HG03025 (cell line): ENCODE data around the gene KDM3A.

ENCODE experiments used
- ATAC-seq: cut with Tn5 transposase; IDR thresholded peaks from one replicate; pipeline ENCODE4 v1.9.1; 2021; ENCODE audit warnings: mild to moderate bottlenecking, moderate library complexity; ENCODE audit not compliant: unreplicated experiment, low FRiP score

KDM3A gene, protein sequence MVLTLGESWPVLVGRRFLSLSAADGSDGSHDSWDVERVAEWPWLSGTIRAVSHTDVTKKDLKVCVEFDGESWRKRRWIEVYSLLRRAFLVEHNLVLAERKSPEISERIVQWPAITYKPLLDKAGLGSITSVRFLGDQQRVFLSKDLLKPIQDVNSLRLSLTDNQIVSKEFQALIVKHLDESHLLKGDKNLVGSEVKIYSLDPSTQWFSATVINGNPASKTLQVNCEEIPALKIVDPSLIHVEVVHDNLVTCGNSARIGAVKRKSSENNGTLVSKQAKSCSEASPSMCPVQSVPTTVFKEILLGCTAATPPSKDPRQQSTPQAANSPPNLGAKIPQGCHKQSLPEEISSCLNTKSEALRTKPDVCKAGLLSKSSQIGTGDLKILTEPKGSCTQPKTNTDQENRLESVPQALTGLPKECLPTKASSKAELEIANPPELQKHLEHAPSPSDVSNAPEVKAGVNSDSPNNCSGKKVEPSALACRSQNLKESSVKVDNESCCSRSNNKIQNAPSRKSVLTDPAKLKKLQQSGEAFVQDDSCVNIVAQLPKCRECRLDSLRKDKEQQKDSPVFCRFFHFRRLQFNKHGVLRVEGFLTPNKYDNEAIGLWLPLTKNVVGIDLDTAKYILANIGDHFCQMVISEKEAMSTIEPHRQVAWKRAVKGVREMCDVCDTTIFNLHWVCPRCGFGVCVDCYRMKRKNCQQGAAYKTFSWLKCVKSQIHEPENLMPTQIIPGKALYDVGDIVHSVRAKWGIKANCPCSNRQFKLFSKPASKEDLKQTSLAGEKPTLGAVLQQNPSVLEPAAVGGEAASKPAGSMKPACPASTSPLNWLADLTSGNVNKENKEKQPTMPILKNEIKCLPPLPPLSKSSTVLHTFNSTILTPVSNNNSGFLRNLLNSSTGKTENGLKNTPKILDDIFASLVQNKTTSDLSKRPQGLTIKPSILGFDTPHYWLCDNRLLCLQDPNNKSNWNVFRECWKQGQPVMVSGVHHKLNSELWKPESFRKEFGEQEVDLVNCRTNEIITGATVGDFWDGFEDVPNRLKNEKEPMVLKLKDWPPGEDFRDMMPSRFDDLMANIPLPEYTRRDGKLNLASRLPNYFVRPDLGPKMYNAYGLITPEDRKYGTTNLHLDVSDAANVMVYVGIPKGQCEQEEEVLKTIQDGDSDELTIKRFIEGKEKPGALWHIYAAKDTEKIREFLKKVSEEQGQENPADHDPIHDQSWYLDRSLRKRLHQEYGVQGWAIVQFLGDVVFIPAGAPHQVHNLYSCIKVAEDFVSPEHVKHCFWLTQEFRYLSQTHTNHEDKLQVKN (N-terminal part only)

DNA sequence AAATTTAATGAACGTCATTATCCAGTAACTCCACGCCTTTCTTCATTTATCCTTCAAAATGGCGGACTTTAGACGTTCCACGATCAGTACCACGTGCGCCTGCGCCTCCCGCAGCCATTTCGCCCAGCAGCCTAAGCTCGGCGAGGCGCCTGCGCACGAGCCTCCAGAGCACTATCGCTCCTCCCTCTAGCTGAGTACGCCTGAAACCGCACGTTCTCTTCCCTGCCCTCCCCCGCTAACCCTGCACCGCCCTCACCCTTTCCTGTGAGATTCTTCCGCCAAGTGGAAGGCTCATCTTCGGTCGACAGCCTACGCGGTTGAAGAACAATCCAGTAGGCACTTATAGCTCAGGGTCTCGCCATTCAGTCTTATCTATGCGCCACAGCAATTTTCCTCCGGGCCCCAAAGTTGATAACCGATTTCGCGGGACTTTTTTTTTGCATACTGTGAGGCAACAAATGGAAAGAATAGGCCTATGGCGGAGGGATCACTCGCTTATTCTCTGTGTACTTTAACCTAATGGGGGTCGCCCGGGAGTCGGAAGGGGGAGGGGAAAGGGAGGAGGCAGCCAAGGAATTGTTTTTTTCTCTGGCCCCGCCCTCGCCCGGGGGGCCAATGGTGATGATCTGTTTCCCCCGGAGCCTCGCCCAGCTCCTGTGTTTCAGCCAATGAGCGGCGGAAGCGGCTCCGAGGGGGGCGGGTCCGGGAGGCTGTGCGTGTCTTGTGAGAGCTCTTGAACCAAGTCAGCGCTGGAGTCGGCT, at the start of gene KDM3A:
TSS of gene KDM3A (plus strand) at position 741 of the 761 bp plus-strand sequence. CDS start 677 bp downstream, outside the sequence.
- ATAC-seq, result peak; percentile 81

DNA sequence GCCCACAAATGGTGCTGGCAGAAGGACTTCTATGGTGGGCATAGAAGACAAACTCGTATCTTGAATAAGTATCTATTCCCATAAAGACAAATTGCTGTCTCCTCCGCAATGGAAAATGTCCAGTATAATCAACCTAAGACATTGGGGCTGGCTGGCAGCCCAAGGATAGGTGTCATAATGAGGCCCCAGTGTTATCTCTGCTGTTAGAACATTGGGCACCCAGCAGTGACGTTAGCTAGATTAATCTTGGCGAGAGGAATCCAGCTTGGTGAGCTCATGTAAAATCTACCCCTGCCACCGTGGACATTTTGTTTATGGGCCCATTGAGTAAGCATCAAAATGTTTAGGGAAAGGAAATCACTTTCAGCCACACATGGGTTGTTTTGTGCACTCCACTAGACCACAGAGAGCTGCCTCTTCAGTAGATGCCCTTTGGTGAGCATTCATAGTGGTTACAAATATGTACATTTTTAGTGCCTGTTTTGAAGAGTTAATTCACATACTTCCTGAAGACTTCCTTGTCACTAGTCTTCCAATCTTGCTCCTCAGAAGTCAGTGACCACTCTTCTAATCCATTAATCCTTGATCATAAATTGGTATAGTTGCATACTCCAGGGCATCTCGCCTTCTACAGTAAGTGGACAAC, 48.2 kb upstream of the KDM3A start:
- no peak for ATAC-seq

DNA sequence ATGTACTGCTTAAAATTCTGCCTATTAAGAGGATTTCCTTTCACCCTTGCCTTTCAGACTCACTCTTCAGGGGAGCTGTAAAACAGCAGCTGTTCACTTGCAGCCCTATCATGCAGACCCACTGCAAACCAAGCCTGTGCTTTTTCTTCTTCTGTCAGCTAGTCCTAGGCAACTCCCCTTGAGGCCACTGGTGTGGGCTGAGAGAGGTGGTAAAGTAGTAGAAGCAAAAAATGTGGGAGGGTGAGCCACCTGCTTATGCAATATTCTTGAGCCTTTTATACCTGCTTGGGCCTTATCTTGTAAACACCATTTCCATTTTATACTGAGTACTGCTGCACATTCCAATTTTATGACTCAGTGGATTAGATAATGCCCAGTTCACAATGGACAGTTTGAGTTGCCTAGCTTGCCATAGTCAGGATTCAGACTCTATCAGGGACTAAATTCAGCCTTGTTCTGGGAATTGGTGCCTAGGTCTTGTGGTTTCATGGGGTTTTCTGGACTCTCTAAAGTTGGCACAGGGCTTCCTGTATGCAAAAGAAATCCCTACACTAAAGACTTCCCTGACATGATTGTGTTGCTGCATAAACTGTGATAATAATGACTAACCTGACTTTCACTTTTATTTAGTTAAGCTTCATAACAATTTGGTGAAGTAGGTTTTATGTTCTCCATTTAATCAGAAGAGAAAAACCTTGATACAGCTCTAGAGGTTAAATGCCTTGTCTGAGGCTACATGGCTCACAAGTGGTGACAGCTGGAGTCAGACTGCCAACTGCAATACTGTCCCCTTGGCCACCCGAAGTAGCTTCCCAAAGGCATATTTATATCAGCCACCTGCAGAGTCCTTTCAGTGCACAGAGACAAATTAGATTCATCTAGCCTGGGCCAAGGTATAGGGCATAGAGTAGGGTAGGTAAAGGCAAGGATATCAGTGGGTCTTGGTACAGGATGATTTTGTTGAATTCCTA, 47.4 kb upstream of the KDM3A start:
- ATAC-seq, result no peak

DNA sequence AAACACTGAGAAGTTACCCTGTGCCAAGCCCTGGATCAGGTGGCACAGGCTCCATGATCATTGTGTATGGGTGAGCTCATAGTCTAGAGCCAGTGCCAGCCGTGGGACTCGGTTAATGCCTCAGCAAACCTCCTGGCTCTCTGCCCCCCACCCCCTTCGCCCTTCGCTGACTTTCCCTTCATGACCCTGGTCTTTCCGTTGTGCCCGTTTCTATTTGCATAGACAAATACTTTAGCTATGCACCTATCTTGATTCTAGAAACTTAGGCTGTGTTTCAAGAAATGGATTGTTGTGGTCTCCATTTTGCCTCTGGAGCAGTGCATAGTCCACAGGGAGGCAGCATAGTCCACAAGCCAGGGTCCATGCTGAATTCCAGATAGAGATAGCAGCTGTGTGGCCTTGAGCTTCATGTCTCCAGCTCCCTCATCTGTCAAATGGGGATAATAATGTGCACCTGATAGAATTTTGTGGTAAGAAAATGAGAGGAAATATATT, 44.8 kb upstream of the KDM3A start:
- ATAC-seq, result no peak

DNA sequence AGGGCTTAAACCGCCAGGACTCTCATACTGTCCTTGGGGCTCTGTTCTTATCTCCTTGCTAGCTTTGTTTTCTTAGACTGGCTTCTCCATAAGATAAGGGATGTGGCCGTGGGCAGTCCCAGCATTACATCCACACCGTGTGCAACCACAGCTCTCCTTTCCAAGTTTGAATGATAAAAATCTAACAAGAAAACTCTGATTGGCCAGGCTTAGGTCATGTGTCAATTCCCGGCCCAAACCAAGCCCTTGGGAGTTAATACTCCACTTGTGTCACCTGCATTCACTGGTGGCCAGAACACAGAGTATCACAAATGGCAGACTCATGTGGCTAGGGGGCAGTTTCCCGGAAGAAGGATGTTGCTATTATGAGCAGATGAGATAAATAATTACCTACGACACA, 43.2 kb upstream of the KDM3A start:
- no peak for ATAC-seq

DNA sequence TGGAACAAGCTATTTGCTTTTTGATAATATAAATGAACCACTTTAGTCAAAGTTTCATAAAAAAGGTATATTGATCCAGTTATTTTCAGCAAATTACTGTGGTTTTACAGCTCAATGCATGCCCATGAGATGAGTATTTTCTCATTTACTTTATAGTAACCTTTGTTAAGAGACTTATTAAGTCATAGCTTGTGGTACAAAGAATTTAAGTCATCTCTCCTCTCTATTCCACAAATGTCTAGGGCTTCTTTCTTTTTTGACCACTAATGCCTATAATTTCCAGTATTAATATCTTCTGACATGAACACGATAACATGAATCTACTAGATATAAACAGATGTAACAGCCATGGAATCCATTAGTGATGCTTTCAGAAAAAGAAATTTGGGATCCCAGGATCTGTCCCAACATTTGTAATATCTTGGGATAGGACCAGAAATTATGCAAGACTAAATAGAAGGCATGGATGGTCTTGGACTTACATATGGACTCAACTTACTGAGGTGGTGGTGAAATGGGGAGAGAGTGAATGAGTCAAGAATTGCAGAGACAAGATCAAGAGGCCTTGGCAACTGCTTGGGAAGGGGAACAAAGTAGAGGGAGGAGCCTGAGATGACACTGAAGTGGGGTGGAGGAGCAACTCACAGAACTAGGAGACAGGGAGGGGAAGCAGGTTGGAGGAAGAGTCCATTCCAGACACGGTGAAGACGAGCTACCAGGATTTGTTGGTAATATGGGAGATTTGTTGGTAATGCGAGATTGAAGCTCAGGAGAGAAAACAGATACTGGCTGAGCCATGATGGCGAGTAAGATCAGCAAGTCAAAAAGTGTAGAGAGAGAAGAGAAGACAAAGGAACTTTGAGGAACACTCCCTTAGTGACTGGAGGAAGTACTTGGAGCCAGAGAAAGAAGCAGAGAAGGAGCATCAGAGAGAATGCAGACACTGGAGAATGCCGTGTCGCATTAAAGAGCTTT, 42.4 kb upstream of the KDM3A start:
- no peak for ATAC-seq

DNA sequence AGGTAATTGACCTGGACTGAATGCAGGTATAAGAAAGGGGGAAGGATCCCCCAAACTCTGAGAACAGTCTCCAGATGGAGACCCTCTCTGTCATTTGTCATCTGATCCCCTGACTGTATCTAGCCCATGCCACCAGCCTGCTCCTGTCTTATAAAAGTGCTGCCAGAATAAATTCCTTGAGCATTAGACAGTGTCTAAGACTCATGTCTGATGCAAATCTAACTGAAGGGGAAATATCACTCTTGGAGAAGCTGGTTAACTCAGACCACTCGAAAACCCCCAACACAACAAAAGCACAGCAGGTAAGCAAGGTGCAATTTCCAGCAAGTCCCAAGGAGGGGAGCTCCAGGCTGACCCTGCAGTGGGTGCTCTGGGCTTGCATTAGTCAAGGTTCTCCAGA, 40.9 kb upstream of the KDM3A start:
- ATAC-seq, result no peak

DNA sequence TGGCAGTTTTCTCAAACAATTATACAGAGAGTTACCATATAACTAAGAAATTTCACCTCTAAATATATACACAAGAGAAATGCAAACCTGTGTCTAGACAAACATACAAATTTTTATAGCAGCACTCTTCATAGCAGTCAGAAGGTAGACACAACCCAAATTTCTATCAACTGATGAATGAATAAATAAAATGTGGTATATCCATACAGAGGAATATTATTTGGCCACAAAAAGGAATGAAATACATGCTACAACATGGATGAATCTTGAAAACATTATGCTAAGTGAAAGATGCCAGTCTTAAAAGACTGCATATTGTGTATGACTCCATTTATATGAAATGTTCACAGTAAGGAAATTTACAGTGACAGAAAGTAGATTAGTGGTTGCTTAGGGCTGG, 30.6 kb upstream of the KDM3A start:
- ATAC-seq, result no peak

DNA sequence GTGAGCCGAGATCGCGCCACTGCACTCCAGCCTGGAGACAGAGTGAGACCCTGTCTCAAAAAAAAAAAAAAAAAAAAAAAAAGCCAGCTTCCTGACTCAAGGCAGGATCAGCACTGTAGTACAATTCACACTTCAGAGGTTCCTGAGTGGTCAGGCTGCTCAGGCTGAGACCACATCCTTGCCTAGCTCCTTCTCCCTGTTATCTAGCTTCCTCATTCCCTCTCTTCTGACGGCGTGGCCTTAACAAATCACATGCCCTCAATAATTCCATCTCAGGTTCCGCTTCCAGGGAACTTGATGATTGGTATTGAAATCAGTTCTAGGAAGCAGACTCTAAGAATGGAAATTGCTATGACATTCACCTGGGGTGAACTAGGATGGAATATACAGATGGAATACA, 29.8 kb upstream of the KDM3A start:
- ATAC-seq, result no peak

DNA sequence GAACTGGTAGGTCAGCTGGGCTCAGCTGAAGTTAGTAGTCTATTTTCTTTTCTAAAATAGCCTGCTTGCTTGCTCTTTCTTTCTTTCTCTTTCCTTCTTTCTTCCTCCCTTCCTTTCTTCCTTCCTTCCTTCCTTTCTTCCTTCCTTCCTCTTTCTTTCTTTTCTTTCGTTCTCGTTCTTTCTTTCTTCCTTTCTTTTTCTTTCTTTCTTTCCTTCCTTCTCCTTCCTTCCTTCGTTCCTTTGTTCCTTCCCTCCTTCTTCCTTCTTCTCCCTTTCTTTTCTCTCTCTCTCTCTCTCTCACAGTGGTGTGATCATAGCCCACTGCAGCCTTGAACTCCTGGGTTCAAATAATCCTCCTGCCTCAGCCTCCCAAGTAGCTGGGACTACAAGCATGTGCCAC, 29.2 kb upstream of the KDM3A start:
- no peak for ATAC-seq

DNA sequence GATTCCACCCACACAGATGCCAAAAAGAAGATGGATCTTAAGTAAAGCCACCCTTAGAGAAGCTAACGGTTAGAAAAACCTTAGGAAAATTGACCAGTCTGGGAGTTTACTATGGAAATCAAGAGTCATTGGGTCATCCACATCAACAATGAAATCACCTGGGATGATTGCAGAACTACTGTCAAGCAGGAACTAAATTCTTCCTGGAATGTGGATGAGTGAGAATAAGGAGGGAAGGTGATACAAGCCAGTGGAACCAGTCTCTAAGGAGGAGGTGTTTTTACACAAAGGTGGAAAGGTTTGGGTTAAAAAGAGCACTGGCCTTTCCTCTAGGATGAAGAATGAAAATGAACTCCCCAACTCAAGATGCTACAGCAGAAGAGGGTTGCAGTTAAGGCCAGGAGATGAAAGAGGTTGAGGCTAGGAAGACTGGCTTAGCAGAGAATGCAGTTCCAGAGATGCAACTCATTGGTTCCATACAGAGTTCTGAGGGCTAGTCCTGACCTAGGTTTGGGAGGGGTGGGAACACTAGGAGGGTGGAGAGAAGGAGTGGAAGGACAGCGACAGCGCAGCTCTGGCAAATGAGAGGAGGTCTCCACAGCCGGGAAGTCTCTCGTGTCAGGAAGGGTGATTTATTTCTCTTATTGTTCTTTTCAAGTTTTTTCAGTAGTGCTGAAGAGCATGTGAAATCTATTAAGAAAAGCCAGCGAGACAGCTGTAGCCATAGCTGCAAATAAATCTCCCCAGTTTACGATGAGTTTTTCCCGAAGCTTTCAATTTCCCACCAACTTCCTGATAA, 27.7 kb upstream of the KDM3A start:
- no peak for ATAC-seq

DNA sequence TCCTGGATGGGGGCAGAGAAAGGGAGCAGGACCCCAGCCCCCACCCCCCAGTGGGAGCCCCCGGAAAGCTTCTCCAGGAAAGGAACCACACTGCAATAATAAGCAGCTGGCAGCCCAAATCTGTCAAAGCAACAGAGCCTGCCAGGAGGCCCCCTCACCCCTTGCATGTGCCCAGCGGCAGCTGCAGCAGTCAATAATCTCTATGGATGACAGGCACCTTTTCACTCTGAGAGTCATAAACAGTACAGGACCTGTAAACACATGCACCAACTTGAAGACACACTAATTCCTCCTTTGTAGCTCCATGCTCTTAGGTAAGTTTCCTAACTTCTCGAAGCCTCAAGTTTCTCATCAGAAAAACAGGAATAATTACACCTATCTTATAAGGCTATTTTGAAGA, 26.2 kb upstream of the KDM3A start:
- no peak for ATAC-seq

DNA sequence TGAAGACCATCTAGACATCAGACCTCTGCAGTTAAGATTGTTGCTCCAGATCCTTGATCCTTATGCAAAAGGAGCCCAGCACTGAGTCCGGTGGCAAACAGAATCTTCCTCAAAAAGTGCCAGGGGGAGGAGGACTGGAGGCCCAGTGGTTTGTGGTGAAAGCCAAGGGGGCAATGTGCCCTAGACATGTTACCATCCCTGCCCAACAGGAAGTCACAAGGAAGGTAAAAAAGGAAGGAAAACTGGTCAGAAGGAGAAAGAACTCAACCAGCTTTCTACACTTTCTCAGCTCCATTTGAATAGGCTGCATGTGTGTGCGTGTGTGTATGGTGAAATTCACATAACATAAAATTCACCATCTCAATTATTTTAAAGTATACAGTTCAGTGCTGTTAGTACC, 25.0 kb upstream of the KDM3A start:
- ATAC-seq, result no peak

DNA sequence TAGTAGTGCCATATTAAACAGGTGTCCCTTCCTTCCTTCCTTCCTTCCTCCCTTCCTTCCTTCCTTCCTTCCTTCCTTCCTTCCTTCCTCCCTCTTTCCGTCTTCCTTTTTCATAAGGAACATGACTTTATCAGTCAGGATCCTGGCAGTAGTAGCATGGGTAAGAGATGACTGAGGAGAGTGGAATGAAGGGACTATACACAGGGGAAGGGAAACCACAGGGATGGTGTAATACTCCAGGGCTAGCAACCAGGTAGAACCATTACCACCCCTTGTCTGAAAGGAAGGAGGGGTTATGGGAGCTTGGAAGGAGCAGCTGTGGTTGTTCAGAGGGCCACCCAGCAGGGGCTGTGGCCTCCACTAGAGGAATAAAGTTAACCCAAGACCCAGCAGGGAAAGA, 23.2 kb upstream of the KDM3A start:
- ATAC-seq, result no peak

DNA sequence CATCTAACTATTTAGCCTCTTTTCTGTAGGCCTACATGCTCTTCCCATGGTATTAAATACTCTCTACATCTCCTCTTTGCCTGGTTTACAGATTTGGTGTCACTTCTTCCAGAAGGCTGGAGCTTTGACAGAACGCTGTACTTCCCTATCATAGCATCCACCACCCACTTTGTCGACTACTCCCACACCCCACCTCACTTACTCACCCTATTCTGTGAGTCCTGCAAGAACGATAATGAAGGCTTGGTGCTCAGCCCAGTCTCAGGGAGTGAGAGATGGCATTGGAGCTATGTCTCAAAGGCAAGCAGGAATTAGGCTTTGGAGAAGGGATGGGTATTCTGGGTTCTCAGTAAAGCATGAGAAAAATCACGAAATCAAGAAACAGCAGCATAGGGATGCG, 20.3 kb upstream of the KDM3A start:
- ATAC-seq, result no peak

DNA sequence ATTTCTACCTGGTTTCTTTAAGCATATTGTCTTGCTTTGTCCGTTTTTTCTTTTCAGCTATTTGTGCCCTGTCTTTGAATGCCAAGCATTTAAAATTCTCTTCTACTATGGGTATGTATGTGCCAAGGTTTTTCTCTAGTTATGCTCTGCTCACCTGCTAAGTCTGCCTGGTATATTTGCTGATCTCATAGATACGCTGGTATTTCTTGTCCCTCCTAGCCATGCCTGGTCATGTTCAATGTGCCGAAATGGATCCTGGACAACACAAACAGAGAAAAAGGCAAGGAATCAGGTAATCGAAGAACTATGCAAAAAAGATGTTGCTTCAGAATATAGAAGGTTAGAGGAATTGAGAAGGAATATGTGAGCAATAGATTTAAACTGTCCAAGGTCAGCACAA, 14.9 kb upstream of the KDM3A start:
- no peak for ATAC-seq
